Tibial artery (tissue), 4 donors: ENCODE results near the gene HLX.

Source experiments
- DNase-seq, 2 donors: peaks; one replicate each; pipeline ENCODE4 v3.0.0-alpha.2; 2019
- H3K27ac ChIP-seq, 2 donors: fragments of 200-600 bp; sonication (generic) in 1 of 2; 1 replicate in 1 of 2; 2 replicates in 1 of 2; pipeline ENCODE4 v1.5.1; 2018 to 2019; ENCODE audit warnings: mild to moderate bottlenecking in 1 of 2
- H3K27me3 ChIP-seq, 2 donors: fragments of 200-600 bp; sonication (generic) in 1 of 2; one replicate each; pipeline versions ENCODE4 v1.5.1 to v1.6.0; 2016 to 2019
- H3K36me3 ChIP-seq, 3 donors: fragments of 200-600 bp; sonication (generic) in 2 of 3; one replicate each; pipeline ENCODE4 v1.5.1; 2016 to 2019; ENCODE audit warnings: mild to moderate bottlenecking in 2 of 3
- H3K4me1 ChIP-seq, 4 donors: fragments of 200-600 bp; sonication (generic) in 2 of 4; 1 replicate in 3 of 4; 2 replicates in 1 of 4; pipeline ENCODE4 v1.5.1; 2016 to 2019
- H3K4me3 ChIP-seq, 2 donors: fragments of 200-600 bp; sonication (generic) in 1 of 2; 1 replicate in 1 of 2; 2 replicates in 1 of 2; pipeline ENCODE4 v1.5.1; 2018 to 2019; ENCODE audit warnings: mild to moderate bottlenecking in 2 of 2
- H3K9me3 ChIP-seq, 3 donors: fragments of 200-600 bp; sonication (generic) in 1 of 3; one replicate each; pipeline ENCODE4 v1.5.1; 2016 to 2019
- intact Hi-C: fragments of 100-400 bp; cut with DNase I; formaldehyde crosslinking; loops from one replicate; pipeline ENCODE4 v1.15.0; 2023; ENCODE audit warnings: low total_unique reads
- TF ChIP-seq, protein P1 (sequence below), 2 experiments: fragments of 200-600 bp in 1 of 2; fragments of 450-650 bp in 1 of 2; IDR thresholded peaks; one replicate each; pipeline ENCODE4 v1.5.1; 2017 to 2019; ENCODE audit warnings: antibody characterized with exemption in 2 of 2, mild to moderate bottlenecking in 1 of 2, moderate library complexity in 1 of 2

The HLX gene

DNA sequence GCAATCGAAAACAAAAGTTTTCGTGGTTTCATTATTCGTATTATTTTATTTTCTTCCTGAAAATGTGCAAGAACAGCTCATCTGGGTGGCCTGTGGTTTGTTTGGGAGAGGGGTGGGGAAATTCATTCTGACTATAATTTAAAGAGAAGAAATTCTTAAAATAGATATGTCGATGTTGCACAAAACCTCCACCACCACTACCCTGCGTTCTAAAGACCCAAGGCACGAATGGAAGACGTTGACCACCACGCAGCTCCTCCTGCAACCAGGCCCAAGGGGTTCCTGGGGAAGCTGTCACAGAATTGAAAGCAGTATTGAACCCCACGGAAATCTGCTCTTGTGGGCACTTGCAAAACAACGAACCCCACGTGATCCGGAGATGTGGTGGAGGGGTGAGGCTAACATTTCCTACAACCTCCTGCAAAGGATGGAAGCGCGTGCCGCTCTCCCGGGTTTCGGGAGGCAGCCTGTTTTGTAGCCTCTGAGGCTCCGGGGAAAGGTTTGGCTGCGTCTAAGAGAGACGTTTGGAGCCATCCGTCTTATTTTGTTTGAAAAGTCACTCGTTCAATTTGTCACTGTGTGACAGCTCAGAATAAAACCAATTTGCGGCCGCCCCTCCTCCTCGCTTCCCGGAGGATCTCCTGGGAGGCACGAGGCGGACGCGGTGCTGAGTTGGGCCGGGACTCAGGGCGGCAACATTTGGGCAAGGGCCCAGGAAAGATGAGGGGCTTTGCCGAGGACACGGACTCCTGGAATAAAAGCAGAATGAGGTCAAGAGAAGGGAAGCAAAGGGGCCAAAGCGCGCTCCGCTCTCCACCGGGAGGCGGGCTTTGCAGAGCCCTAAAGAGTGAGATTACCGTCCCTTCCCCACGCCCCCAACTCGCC is 810 bp upstream of the HLX start:
- peak overlapping the region; percentile 95 to 96 for H3K27ac ChIP-seq
- peak overlapping the region; percentile 68 to 88 for H3K4me3 ChIP-seq
- peaks cover 0 to 32% (median 20%) of the 10 kb centered on the region in 4 donors for H3K4me1 ChIP-seq
- no peak for DNase-seq
- TF ChIP-seq, protein P1, sequence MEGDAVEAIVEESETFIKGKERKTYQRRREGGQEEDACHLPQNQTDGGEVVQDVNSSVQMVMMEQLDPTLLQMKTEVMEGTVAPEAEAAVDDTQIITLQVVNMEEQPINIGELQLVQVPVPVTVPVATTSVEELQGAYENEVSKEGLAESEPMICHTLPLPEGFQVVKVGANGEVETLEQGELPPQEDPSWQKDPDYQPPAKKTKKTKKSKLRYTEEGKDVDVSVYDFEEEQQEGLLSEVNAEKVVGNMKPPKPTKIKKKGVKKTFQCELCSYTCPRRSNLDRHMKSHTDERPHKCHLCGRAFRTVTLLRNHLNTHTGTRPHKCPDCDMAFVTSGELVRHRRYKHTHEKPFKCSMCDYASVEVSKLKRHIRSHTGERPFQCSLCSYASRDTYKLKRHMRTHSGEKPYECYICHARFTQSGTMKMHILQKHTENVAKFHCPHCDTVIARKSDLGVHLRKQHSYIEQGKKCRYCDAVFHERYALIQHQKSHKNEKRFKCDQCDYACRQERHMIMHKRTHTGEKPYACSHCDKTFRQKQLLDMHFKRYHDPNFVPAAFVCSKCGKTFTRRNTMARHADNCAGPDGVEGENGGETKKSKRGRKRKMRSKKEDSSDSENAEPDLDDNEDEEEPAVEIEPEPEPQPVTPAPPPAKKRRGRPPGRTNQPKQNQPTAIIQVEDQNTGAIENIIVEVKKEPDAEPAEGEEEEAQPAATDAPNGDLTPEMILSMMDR (IDR thresholded peaks at IDR 0.05) = no peak
- no peaks in the 10 kb centered on the region for H3K9me3 ChIP-seq
- intact Hi-C loops = no loop called here
- H3K27me3 ChIP-seq = no peaks in the 10 kb centered on the region
- peaks cover 10 to 14% (median 13%) of the 10 kb centered on the region in 3 donors for H3K36me3 ChIP-seq

DNA sequence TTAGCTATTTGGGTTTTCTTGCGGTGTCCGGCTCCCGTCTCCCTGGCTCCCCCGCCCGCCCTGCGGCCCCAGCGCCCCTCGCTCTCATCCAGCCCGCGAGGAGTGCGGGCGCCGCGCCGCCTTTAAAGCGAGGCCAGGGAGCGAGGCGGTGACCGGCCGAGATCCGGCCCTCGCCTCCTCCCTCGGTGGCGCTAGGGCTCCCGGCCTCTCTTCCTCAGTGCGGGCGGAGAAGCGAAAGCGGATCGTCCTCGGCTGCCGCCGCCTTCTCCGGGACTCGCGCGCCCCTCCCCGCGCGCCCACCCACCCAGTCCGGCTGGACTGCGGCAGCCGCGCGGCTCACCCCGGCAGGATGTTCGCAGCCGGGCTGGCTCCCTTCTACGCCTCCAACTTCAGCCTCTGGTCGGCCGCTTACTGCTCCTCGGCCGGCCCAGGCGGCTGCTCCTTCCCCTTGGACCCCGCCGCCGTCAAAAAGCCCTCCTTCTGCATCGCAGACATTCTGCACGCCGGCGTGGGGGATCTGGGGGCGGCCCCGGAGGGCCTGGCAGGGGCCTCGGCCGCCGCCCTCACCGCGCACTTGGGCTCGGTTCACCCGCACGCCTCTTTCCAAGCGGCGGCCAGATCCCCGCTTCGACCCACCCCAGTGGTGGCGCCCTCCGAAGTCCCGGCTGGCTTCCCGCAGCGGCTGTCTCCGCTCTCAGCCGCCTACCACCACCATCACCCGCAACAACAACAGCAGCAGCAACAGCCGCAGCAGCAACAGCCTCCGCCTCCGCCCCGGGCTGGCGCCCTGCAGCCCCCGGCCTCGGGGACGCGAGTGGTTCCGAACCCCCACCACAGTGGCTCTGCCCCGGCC is 492 bp downstream of the HLX start:
- peaks cover 23 to 27% (median 26%) of the 10 kb centered on the region in 3 donors for H3K36me3 ChIP-seq
- H3K9me3 ChIP-seq = no peaks in the 10 kb centered on the region
- H3K4me3 ChIP-seq = peak overlapping the region; percentile 68 to 88
- TF ChIP-seq, protein P1 (IDR thresholded peaks at IDR 0.05) = no peak
- H3K27ac ChIP-seq = peak overlapping the region; percentile 95 to 96
- peaks cover 0 to 32% (median 20%) of the 10 kb centered on the region in 4 donors for H3K4me1 ChIP-seq
- no peaks in the 10 kb centered on the region for H3K27me3 ChIP-seq
- intact Hi-C loops = no loop called here
- peak in 1 of 2 donors; percentile 79 for DNase-seq

DNA sequence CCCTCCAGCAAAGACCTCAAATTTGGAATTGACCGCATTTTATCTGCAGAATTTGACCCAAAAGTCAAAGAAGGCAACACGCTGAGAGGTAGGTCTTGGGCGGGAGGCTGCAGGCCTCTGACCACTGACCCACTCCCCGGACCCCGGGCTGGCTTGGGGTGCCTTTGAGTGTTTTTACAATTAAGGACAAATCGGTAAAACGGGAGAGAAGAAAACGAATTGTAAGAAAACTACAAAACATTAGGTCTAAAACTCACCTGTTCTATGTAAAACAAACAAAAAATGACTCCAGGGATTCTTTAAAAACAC is 1.1 kb downstream of the HLX start:
- peak overlapping the region; percentile 68 to 88 for H3K4me3 ChIP-seq
- H3K27ac ChIP-seq = peak overlapping the region; percentile 95 to 96
- intact Hi-C loops = no loop called here
- DNase-seq = no peak
- no peaks in the 10 kb centered on the region for H3K27me3 ChIP-seq
- H3K36me3 ChIP-seq = peaks cover 29 to 33% (median 32%) of the 10 kb centered on the region in 3 donors
- H3K4me1 ChIP-seq = peaks cover 0 to 32% (median 20%) of the 10 kb centered on the region in 4 donors
- TF ChIP-seq, protein P1 (IDR thresholded peaks at IDR 0.05) = no peak
- H3K9me3 ChIP-seq = no peaks in the 10 kb centered on the region

DNA sequence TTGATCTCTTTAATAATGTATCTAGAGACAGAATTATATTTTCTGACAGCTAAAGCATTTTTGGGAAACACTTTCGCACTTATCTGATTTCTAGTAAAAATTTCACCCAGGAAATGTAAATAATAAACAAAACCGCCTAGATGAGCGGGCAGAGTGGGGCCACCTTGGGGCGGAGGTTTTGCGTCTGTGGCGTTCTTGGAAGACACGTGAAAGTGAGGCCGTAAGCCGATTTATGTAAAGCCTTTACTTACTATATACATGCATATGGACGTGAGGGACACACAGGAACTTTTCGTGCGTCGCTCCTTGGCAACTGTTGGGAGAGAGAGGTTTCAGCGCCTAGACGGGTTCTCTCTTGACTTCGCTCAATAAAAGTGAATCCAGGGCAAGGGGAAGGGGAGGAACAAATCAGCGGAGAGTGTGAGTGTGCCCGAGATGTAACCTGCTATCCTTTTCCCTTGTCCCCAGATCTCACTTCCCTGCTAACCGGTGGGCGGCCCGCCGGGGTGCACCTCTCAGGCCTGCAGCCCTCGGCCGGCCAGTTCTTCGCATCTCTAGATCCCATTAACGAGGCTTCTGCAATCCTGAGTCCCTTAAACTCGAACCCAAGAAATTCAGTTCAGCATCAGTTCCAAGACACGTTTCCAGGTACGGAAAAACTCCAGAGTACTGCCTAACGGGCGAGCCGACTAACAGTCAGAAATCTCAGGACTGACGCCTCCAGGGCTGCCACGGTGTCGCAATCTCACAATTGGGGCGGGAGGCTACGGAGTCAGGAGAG is 1.7 kb downstream of the HLX start:
- DNase-seq = peak; percentile 79 to 80
- intact Hi-C loops = no loop called here
- H3K4me3 ChIP-seq = peak overlapping the region; percentile 68 to 88
- TF ChIP-seq, protein P1 (IDR thresholded peaks at IDR 0.05) = no peak
- H3K36me3 ChIP-seq = peaks cover 35 to 38% (median 38%) of the 10 kb centered on the region in 3 donors
- H3K9me3 ChIP-seq = no peaks in the 10 kb centered on the region
- H3K4me1 ChIP-seq = peaks cover 0 to 32% (median 20%) of the 10 kb centered on the region in 4 donors
- no peaks in the 10 kb centered on the region for H3K27me3 ChIP-seq
- H3K27ac ChIP-seq = peak overlapping the region; percentile 95 to 96
